HepG2 (cell line): ENCODE measurements around the gene CNTRL. TPM values are rescaled to one million over a fixed set of nuclear protein-coding genes. Genes with fewer than 3 reads are reported as not detected.

ENCODE experiments used
- BHLHE40 ChIP-seq: IDR thresholded peaks from 2 replicates; pipeline ENCODE4 v1.6.1; 2011; ENCODE audit warnings: low read length, improper control_type of control experiment
- BRCA1 ChIP-seq: sonication (generic); formaldehyde crosslinking; IDR thresholded peaks from 2 replicates; pipeline ENCODE4 v1.4.0; 2020; ENCODE audit warnings: missing genetic modification reagents
- CBX2 ChIP-seq, 2 experiments: fragments of 200-600 bp in 1 of 2; sonication (generic); formaldehyde crosslinking in 1 of 2; IDR thresholded peaks; 2 replicates each; pipeline versions ENCODE4 v1.7.0 to v1.8.1; 2018 to 2022; ENCODE audit warnings: low read depth in 2 of 2, low read length in 1 of 2, mild to moderate bottlenecking in 1 of 2, missing genetic modification reagents in 1 of 2
- GATA4 ChIP-seq: sonication (generic); IDR thresholded peaks from 2 replicates; pipeline ENCODE4 v1.6.1; 2016; ENCODE audit warnings: antibody characterized with exemption, low read depth, borderline replicate concordance
- GPN1 ChIP-seq: sonication (generic); formaldehyde crosslinking; IDR thresholded peaks from 2 replicates; pipeline ENCODE4 v1.5.1; 2020; ENCODE audit warnings: missing genetic modification reagents, borderline replicate concordance
- HDAC6 ChIP-seq: fragments of 200-600 bp; sonication (generic); IDR thresholded peaks from 2 replicates; pipeline ENCODE4 v1.7.0; 2017; ENCODE audit warnings: mild to moderate bottlenecking, antibody characterized with exemption, low read length, low read depth
- KDM5B ChIP-seq: sonication (generic); formaldehyde crosslinking; IDR thresholded peaks from 2 replicates; pipeline ENCODE4 v1.4.0; 2020; ENCODE audit warnings: missing genetic modification reagents, mild to moderate bottlenecking, borderline replicate concordance
- MIER2 ChIP-seq: IDR thresholded peaks from 2 replicates; pipeline ENCODE4 v1.6.1; 2016; ENCODE audit warnings: missing biosample characterization, missing genetic modification reagents
- NFAT5 ChIP-seq: sonication (generic); formaldehyde crosslinking; IDR thresholded peaks from 2 replicates; pipeline ENCODE4 v1.4.0; 2020; ENCODE audit warnings: missing genetic modification reagents
- NR3C1 ChIP-seq: sonication (generic); formaldehyde crosslinking; IDR thresholded peaks from 2 replicates; pipeline ENCODE4 v1.4.0; 2020; ENCODE audit warnings: missing genetic modification reagents
- ONECUT2 ChIP-seq: sonication (generic); formaldehyde crosslinking; IDR thresholded peaks from 2 replicates; pipeline ENCODE4 v1.4.0; 2020; ENCODE audit warnings: missing genetic modification reagents
- POLR2AphosphoS2 ChIP-seq: IDR thresholded peaks from 2 replicates; pipeline ENCODE4 v1.6.1; 2011; ENCODE audit warnings: low read depth, low read length, improper control_type of control experiment
- REXO4 ChIP-seq: sonication (generic); formaldehyde crosslinking; IDR thresholded peaks from 2 replicates; pipeline ENCODE4 v1.8.0; 2022; ENCODE audit warnings: missing genetic modification reagents, mild to moderate bottlenecking, borderline replicate concordance
- RFXANK ChIP-seq: IDR thresholded peaks from 2 replicates; pipeline ENCODE4 v1.6.1; 2016
- ZBTB37 ChIP-seq: sonication (generic); formaldehyde crosslinking; IDR thresholded peaks from 2 replicates; pipeline ENCODE4 v1.4.0; 2020; ENCODE audit warnings: mild to moderate bottlenecking, missing genetic modification reagents
- ZFP1 ChIP-seq: IDR thresholded peaks from 2 replicates; pipeline ENCODE4 v1.6.1; 2016
- ZFP82 ChIP-seq: sonication (generic); formaldehyde crosslinking; IDR thresholded peaks from 2 replicates; pipeline ENCODE4 v1.5.1; 2020; ENCODE audit warnings: mild to moderate bottlenecking, missing genetic modification reagents, borderline replicate concordance
- ZFX ChIP-seq: sonication (generic); formaldehyde crosslinking; IDR thresholded peaks from 2 replicates; pipeline ENCODE4 v1.4.0; 2020; ENCODE audit warnings: mild to moderate bottlenecking, low read depth, missing genetic modification reagents, moderate library complexity
- ZNF138 ChIP-seq: sonication (generic); formaldehyde crosslinking; IDR thresholded peaks from 2 replicates; pipeline ENCODE4 v1.5.0; 2020; ENCODE audit warnings: mild to moderate bottlenecking, low read depth, missing genetic modification reagents
- ZNF260 ChIP-seq: sonication (generic); formaldehyde crosslinking; IDR thresholded peaks from 2 replicates; pipeline ENCODE4 v1.4.0; 2020; ENCODE audit warnings: missing genetic modification reagents, low read depth, mild to moderate bottlenecking, borderline replicate concordance
- ZNF513 ChIP-seq: sonication (generic); formaldehyde crosslinking; conservative IDR thresholded peaks from 2 replicates; pipeline ENCODE4 v1.5.0; 2020; ENCODE audit warnings: missing genetic modification reagents
- ZNF709 ChIP-seq: sonication (generic); formaldehyde crosslinking; IDR thresholded peaks from 2 replicates; pipeline ENCODE4 v1.5.0; 2020; ENCODE audit warnings: mild to moderate bottlenecking, missing genetic modification reagents
- polyA plus RNA-seq, 8 experiments: library from polyadenylated mRNA; depleted of rRNA in 3 of 8; stranded (reverse) in 7 of 8; unstranded in 1 of 8; fragments of >200 nt; fragmentation: Illumina TruSeq in 4 of 8; extraction: Trizol in 4 of 8; gene quantifications; 2 replicates each; pipeline versions ENCODE4 v1.2.1 to v1.2.3, GENCODE V29; 2011 to 2016; ENCODE audit warnings: low read depth in 4 of 8, missing spikeins in 1 of 8, mixed read lengths in 1 of 8; ENCODE audit not compliant: insufficient read depth in 1 of 8
- total RNA-seq, 5 experiments: library from RNA; depleted of rRNA; stranded (reverse); fragments of >200 nt; fragmentation: Illumina TruSeq; extraction: Trizol; gene quantifications; 2 replicates each; pipeline ENCODE4 v1.2.3, GENCODE V29; 2016; ENCODE audit warnings: low read depth in 1 of 5

CNTRL gene
- total and polyA plus RNA-seq, 2 of the 13 experiments (the other 11 are each of a cell fraction or from before 2014, with no cell fraction given), result 7.5 to 11.8 TPM

- TF ChIP-seq ZNF513 (CRISPR knock-in tag) (no peak), ZNF138 (CRISPR knock-in tag) (peak; percentile 96; the same call in 1 of the 2 replicates), GATA4 (no peak), NFAT5 (CRISPR knock-in tag) (peak; percentile 92; the same call in 1 of the 2 replicates), ZFP1 (no peak), CBX2 (IDR thresholded peaks at IDR 0.05; ENCODE audit: low read depth, low read length) (no peak), CBX2 (CRISPR knock-in tag; IDR thresholded peaks at IDR 0.05; ENCODE audit: low read depth) (0 out of 2 replicates have a peak, but pooled peaks have one; percentile 28), GPN1 (CRISPR knock-in tag) (no peak), ZBTB37 (CRISPR knock-in tag) (peak; percentile 17; the same call in 1 of the 2 replicates), POLR2AphosphoS2 (no peak), BHLHE40 (no peak), MIER2 (CRISPR knock-in tag) (no peak; the same call in 1 of the 2 replicates), ZFX (CRISPR knock-in tag) (peak; percentile 94), BRCA1 (CRISPR knock-in tag) (peak; percentile 72; the same call in 1 of the 2 replicates), REXO4 (peak; percentile 94; the same call in 1 of the 2 replicates), NR3C1 (no peak), ZNF260 (CRISPR knock-in tag) (no peak), ZFP82 (CRISPR knock-in tag) (no peak; the same call in 1 of the 2 replicates), ONECUT2 (peak; percentile 32), KDM5B (CRISPR knock-in tag) (peak; percentile 99), RFXANK (no peak; the same call in 1 of the 2 replicates), HDAC6 (no peak), ZNF709 (peak; percentile 95; the same call in 1 of the 2 replicates)
Observed at GRCh38 chr9:121074370-121075250, at the start of gene CNTRL (continued).
